ENCODE measurements around the gene ZBTB44.

Gene ZBTB44

GRCh38 chr11:130208241-130209127 lies 106.2 kb downstream of the ZBTB44 start:
- TF ChIP-seq ZFX (IDR thresholded peaks at IDR 0.05) (no peak), CTCF (conservative IDR thresholded peaks at IDR 0.05) (no peak)
- H3K27ac ChIP-seq: no peak overlapping the region

GRCh38 chr11:130206141-130206540 lies 108.6 kb downstream of the ZBTB44 start:
- no peak for TF ChIP-seq ZFX (IDR thresholded peaks at IDR 0.05)
- no peak for TF ChIP-seq CTCF (conservative IDR thresholded peaks at IDR 0.05)
- no peak overlapping the region for H3K27ac ChIP-seq

GRCh38 chr11:130204703-130205095 lies 110.0 kb downstream of the ZBTB44 start:
- TF ChIP-seq ZFX (IDR thresholded peaks at IDR 0.05) (no peak), CTCF (conservative IDR thresholded peaks at IDR 0.05) (no peak)
- H3K27ac ChIP-seq: no peak overlapping the region

GRCh38 chr11:130203766-130204702 lies 110.7 kb downstream of the ZBTB44 start:
- TF ChIP-seq CTCF (conservative IDR thresholded peaks at IDR 0.05) (no peak), ZFX (IDR thresholded peaks at IDR 0.05) (no peak)
- H3K27ac ChIP-seq: no peak overlapping the region

GRCh38 chr11:130202818-130203689 lies 111.7 kb downstream of the ZBTB44 start:
- no peak overlapping the region for H3K27ac ChIP-seq
- TF ChIP-seq CTCF (conservative IDR thresholded peaks at IDR 0.05): no peak
- no peak for TF ChIP-seq ZFX (IDR thresholded peaks at IDR 0.05)

- H3K27ac ChIP-seq: no peak overlapping the region
- TF ChIP-seq CTCF (conservative IDR thresholded peaks at IDR 0.05): no peak
- no peak for TF ChIP-seq ZFX (IDR thresholded peaks at IDR 0.05)
Observed at GRCh38 chr11:130202009-130202817, 112.5 kb downstream of the ZBTB44 start.

Data from C4-2B (cell line).